Stimulated activated CD8-positive, alpha-beta memory T cell treated with anti-CD3 and anti-CD28 coated beads, Interleukin-12 subunit alpha, Interleukin-12 subunit beta, amount 100 ng/mL, for 24 hours (primary cell): ENCODE measurements around the gene TM4SF1.
"Not testable (repeated sequence)": the region's sequence is repeated elsewhere in the genome, so short reads cannot be mapped to it uniquely, and the experiment has no call there.

Experiments used
- DNase-seq: peaks from one replicate; pipeline ENCODE4 v3.0.0-alpha.2; 2020; ENCODE audit errors: extremely low read depth

TM4SF1 gene

GRCh38 chr3:149395107-149396089 is 17.9 kb upstream of the TM4SF1 start:
- DNase-seq, result no peak

GRCh38 chr3:149393345-149394160 is 16.1 kb upstream of the TM4SF1 start:
- DNase-seq, result no peak

DNA sequence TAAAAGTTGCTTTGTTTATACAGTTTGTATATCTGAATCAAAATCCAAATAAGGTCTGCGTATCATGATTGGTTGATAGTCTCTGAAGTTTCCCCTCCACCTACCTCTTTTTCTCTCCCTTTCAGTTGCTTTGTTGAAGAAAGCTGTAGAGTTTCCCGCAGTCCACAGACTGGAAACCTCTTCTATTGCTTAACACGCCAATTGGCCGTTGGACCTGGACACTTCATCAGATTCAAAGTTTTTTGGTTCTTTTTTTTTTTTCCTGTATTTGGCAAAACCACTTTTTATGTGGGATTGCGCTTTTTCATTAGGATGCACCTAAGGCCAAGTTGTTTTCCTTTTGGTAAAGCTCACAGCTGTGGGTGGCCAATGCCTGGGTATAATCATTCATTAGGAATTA is 14.5 kb upstream of the TM4SF1 start:
- no peak for DNase-seq

DNA sequence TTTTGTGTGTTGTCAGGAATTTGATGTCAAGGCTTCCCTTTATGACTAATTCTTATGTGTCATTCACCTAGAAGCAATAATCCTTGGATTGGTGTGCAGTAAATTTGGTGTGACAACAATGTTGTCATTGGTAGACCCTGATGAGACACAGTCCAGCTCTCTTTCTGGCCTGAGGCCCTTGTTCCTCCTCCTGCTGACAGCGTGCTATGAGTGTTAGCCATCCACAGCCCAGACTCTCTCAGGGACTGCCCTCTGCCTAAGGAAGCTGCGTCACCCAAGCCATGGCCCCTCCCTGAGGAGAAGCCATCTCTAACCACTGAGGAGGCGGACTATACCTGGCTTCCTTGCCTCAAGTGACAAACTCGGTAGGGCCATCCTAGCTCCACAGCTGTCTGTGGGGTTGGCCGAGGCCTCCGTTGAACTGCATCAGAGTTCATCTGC is 13.3 kb upstream of the TM4SF1 start:
- DNase-seq, result no peak

GRCh38 chr3:149390294-149390693 is 12.8 kb upstream of the TM4SF1 start:
- no peak for DNase-seq

GRCh38 chr3:149388531-149389417 is 11.3 kb upstream of the TM4SF1 start:
- DNase-seq, result no peak

GRCh38 chr3:149388001-149388440 is 10.6 kb upstream of the TM4SF1 start:
- DNase-seq, result no peak

DNA sequence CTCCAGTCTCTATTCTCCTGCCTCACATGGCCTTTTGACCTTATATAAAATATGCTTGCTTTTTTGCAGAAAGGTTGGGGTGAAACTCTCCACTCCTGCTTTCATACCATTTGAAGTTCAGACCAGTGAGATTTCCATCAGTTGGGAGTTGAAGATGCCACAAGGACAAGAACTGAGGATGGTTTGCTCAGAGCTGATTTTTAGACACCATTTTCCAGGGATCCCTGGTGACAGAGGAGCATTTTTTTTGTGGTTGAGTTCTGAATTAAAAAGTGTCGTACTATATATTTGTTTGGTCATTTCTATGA is 8.8 kb upstream of the TM4SF1 start:
- no peak for DNase-seq

DNA sequence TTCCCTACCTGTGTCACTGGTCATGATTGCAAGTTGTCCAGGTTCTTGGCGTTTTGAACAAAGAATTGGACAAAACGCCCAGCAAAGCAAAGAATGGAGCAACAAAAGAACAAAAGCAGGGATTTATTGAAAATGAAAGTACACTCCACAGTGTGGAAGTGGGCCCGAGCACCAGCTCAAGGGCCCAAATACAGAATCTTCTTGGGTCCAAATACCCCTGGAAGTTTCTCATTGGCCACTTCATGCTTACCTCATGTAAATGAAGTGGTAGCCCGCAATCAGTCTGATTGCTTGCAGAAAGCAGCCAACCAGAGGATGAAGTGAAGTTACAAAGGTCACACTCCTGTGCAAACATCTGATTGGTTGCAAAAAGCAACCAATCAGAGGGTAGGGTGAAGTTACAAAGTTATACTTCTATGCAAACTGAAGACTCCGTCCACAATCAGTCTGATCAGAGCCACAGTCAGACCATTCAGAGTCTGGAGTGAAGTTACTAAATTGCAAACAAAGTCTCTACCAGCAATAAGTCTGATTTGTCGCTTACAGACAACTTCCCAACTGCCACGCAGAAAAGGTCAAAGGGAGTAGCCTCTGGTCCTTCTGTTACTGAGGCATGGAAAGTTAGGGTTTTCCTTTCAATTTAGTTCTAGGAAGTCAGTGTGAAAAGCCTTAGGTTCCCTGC is 8.3 kb upstream of the TM4SF1 start:
- no peak for DNase-seq

GRCh38 chr3:149384911-149385321 is 7.5 kb upstream of the TM4SF1 start:
- DNase-seq, result no peak

DNA sequence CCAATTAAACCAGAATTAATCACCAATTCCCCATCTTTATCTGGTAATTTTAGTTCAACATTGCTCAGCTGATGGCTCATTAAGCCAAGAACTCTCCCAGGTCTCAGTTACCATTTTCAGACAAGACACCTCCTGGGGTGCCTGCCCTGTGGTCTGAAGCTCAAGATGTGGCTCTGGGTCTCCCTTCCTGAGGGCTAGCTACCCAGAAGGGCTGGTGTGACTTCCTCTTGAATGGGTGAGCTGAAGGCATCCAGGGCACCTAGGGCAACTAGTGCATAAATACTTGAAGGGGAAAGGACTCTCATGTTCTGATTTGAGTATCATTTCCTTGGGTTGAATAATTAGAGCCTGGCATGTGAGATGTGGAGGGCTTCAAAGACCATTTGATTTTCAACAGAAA is 6.7 kb upstream of the TM4SF1 start:
- DNase-seq, result no peak

DNA sequence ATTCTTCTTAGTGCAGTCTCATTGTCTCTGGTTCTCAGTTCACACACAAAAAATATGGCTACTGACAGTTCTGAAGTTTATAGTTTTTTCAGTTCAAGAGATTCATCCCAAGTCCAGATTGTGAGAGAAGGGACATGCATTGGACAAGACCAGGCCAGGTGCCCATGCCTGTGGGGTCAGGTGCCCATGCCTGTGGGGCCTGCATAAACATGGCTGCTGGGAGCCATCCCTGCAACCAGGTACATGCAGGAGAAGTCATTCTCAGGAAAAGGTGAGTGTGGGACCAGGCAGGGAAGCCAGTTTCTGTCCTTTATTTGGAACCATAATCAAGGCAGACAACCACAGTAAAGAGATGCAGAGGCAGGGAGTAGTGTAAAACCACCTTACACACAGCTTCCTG is 6.3 kb upstream of the TM4SF1 start:
- no peak for DNase-seq

- no peak for DNase-seq
Measured at GRCh38 chr3:149382518-149382917, 5.1 kb upstream of the TM4SF1 start.

GRCh38 chr3:149382101-149382467 is 4.6 kb upstream of the TM4SF1 start:
- no peak for DNase-seq

DNA sequence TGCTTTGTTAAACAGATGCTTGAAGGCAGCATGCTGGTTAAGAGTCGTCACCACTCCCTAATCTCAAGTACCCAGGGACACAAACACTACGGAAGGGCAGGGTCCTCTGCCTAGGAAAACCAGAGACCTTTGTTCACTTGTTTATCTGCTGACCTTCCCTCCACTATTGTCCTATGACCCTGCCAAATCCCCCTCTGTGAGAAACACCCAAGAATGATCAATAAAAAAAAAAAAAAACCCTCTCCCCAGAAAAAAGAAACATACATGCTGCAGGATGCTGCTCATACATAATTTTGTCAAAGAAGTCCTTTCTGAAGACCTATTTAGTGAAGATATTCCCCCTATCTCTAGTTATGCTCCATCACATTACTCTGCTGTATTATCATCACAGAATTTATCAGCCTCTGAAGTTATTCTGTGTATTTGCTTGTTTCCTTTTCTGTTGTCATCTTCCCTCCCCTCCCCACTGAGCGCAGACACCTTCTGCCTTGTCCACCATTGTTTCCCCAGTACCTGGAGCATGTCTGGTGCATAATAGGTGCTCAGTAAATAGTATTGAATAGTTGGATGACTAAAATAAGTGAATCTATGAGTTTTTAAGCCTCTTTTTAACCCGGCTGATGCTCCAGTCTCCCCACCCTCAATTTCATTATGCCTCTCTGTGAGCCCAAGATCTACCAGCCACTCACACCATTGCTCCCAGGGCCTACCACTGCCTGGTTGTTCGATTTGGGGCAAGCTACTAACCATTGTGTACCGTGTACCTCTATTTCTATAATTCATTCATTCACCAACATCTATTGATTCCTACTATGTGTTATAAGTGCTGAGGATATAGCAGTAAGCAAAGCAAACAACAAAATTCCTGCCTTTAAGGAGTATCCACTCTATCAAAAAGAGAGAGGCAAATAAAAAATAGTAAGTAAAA is 4.0 kb upstream of the TM4SF1 start:
- no peak for DNase-seq

- DNase-seq, result not testable (repeated sequence)
Measured at GRCh38 chr3:149380220-149380619, 2.8 kb upstream of the TM4SF1 start.

DNA sequence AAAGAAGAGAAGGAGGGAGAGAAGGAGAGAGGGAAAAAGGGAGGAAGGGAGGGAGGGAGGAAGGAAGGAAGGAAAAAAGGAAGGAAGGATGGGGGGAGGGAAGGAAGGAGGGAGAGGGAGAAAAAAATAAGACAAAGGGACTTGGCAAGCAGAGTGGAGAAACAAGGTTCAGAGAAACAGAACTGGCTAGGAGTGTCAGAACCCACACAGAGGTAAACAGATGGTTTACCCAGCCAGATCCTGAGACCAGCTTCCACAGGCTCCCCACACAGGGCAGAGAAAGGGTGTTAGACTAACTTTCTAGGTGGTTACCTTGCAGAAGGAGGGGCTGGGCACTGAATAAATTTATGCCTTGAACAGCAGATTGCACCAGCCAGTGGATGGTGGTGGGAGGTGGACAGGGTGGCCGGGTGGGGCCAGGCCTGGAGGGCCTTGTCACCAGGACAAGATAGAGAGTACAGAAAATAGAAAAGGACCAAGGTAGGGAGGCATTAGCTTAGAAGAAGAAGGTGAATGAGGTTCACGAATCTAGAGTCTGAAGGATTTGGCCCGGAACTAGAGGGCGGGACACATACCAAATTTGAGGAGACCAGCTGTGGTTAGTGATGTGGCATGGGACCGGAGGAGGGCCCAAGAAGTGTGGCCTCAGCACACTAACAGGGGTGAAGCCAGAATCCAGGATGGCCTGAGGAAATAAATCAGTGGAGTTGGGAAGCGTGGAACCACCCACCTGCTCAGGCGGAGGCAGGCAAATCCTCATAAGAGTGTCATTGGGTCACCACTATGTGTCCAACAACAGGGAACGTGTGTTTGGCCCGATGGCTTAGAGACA is 1.2 kb upstream of the TM4SF1 start:
- DNase-seq, result no peak

DNA sequence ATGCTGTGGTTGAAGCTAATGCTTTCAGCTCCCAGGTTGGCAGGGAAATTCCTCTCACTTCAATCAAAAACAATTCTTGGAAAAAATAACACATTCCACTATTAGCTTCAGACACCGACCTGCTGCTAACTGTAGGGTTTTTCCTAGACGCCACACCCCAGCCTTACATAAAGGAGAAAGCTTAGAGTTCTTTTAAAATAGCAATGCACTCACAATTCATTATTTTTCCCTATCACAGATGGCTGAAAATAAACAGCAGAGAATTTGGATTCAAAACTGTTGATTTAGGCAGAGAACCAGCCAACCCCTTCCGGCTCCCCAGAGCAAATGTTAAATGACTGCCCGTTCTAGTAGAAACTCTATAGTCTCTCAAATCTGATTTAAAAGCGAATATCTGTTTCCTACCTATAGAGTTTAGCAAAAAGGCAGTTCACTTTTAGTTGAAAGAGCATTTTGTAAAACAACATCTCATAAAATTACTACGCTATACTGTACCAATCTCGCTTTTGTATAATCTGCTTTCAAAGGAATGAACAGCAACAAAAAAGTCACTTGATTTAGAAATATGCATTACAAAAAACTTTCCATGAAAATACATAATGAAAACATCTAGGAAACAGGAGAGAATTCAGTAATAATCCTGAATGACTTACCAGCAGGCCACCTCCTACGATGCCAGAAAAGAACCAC is 586 bp downstream of the TM4SF1 start:
- no peak for DNase-seq
